K562 (cell line): ENCODE results near the gene TOX3. TPM values are rescaled to one million over a fixed set of nuclear protein-coding genes. Genes with fewer than 3 reads are reported as not detected.

ENCODE experiments used
- ATAC-seq: fragments of 200-7000 bp; cut with Tn5 transposase; 3 replicates; pipeline ENCODE4 v1.9.1; 2020; ENCODE audit warnings: moderate library complexity
- BruUV-seq: library from RNA; stranded (reverse); fragments of 400-500 nt; replicated peaks from 2 replicates; lab custom pipeline; 2021; lab: Mats Ljungman, UMichigan
- CTCF ChIA-PET: fragments of 300-600 bp; formaldehyde crosslinking; extraction: SDS; loops from one replicate; lab custom pipeline; 2021; ENCODE audit warnings: low intra/inter-chr PET ratio; lab: Yijun Ruan, JAX
- POLR2A ChIA-PET: fragments of 300-600, 350-650 bp; sonication (Branson Sonifier 250); formaldehyde crosslinking; extraction: SDS; loops from one replicate; lab custom pipeline; 2021; ENCODE audit warnings: antibody characterized with exemption, inconsistent platforms; lab: Yijun Ruan, JAX
- DNase-seq, 4 experiments: peaks; one replicate each; pipeline versions ENCODE4 v3.0.0 to v3.0.0-alpha.2; 2011 to 2018; ENCODE audit warnings: low spot score in 3 of 4, mixed read lengths in 3 of 4; ENCODE audit errors: extremely low read depth in 1 of 4
- FAIRE-seq: peaks from 2 replicates; lab custom pipeline; 2011; peaks lifted over from hg19 to GRCh38; lab: Jason Lieb, UNC
- H2AFZ ChIP-seq: 2 replicates; pipeline ENCODE4 v1.6.0; 2011; ENCODE audit warnings: low read depth, low read length, control low read depth, inconsistent platforms
- H3K27ac ChIP-seq: fragments of 200-600 bp; 3 replicates; pipeline ENCODE4 v1.8.0; 2011; ENCODE audit warnings: low read depth, mild to moderate bottlenecking, control low read depth, inconsistent platforms, low read length, moderate library complexity, mixed read lengths; ENCODE audit errors: extremely low read depth
- H3K27me3 ChIP-seq, 2 experiments: fragments of 300-600 bp in 1 of 2; 2 replicates in 1 of 2; 3 replicates in 1 of 2; pipeline versions ENCODE4 v1.6.0 to v1.8.0; 2011; ENCODE audit warnings: inconsistent platforms in 2 of 2, low read length in 2 of 2, mild to moderate bottlenecking in 1 of 2, mixed read lengths in 1 of 2, moderate library complexity in 1 of 2; ENCODE audit not compliant: control insufficient read depth in 2 of 2, insufficient read depth in 2 of 2
- H3K36me3 ChIP-seq: fragments of 300-600 bp; 3 replicates; pipeline ENCODE4 v1.8.0; 2011; ENCODE audit warnings: mild to moderate bottlenecking, low read length, inconsistent platforms; ENCODE audit not compliant: control insufficient read depth, insufficient read depth
- H3K4me1 ChIP-seq, 2 experiments: fragments of 200-600 bp in 1 of 2; replicated peaks in 1 of 2; 2 replicates in 1 of 2; 3 replicates in 1 of 2; pipeline versions ENCODE4 v1.5.1 to v1.8.0; 2011; ENCODE audit warnings: inconsistent platforms in 2 of 2, low read length in 2 of 2, mild to moderate bottlenecking in 1 of 2, mixed read lengths in 1 of 2, moderate library complexity in 1 of 2; ENCODE audit not compliant: control insufficient read depth in 2 of 2, insufficient read depth in 2 of 2
- H3K4me2 ChIP-seq: 2 replicates; pipeline ENCODE4 v1.6.1; 2011; ENCODE audit warnings: low read length, control low read depth, inconsistent platforms, mixed read lengths; ENCODE audit not compliant: insufficient read depth
- H3K4me3 ChIP-seq: fragments of 200-600 bp; sonication (generic), shearing (Covaris generic); 2 replicates; pipeline ENCODE4 v1.5.1; 2016; ENCODE audit warnings: control low read depth, inconsistent platforms
- H3K79me2 ChIP-seq: fragments of 200-600 bp; 3 replicates; pipeline ENCODE4 v1.8.0; 2011; ENCODE audit warnings: low read length, inconsistent platforms; ENCODE audit not compliant: control insufficient read depth, insufficient read depth
- H3K9ac ChIP-seq, 2 experiments: 2 replicates each; pipeline versions ENCODE4 v1.6.0 to v1.6.1; 2011; ENCODE audit warnings: low read depth in 2 of 2, low read length in 2 of 2, control low read depth in 1 of 2, inconsistent platforms in 1 of 2, mild to moderate bottlenecking in 1 of 2, mixed read lengths in 1 of 2; ENCODE audit not compliant: insufficient read depth in 1 of 2
- H3K9me1 ChIP-seq: one replicate; pipeline ENCODE4 v1.6.0; 2011; ENCODE audit warnings: inconsistent platforms, mild to moderate bottlenecking, low read length, moderate library complexity; ENCODE audit not compliant: control insufficient read depth, insufficient read depth
- H3K9me3 ChIP-seq: replicated peaks from 2 replicates; pipeline ENCODE4 v1.5.1; 2011; ENCODE audit warnings: low read depth, low read length, inconsistent platforms; ENCODE audit not compliant: control insufficient read depth, insufficient read depth
- H4K20me1 ChIP-seq: replicated peaks from 2 replicates; pipeline ENCODE4 v1.6.1; 2011; ENCODE audit warnings: low read length, inconsistent platforms, mixed read lengths; ENCODE audit not compliant: control insufficient read depth, insufficient read depth
- BCL6 ChIP-seq: fragments of 250-450 bp; sonication (Bioruptor Pico); IDR thresholded peaks from 2 replicates; pipeline ENCODE4 v1.4.0; 2020
- BRD9 ChIP-seq: fragments of 450-650 bp; IDR thresholded peaks from 2 replicates; pipeline ENCODE4 v1.6.1; 2018; ENCODE audit warnings: low read depth; ENCODE audit not compliant: partially characterized antibody
- NCOA2 ChIP-seq, 2 experiments: fragments of 450-650 bp; IDR thresholded peaks; 2 replicates each; pipeline ENCODE4 v1.6.1; 2018; ENCODE audit warnings: mild to moderate bottlenecking in 2 of 2, moderate library complexity in 1 of 2; ENCODE audit not compliant: partially characterized antibody in 2 of 2
- NFIC ChIP-seq: fragments of 450-650 bp; IDR thresholded peaks from 2 replicates; pipeline ENCODE4 v1.6.1; 2017; ENCODE audit warnings: mild to moderate bottlenecking, inconsistent platforms
- NFIX ChIP-seq: fragments of 250-450 bp; sonication (Bioruptor Pico); IDR thresholded peaks from 2 replicates; pipeline ENCODE4 v1.4.0; 2020; ENCODE audit warnings: low read depth, mild to moderate bottlenecking, moderate library complexity
- PML ChIP-seq: IDR thresholded peaks from 2 replicates; pipeline ENCODE4 v1.6.1; 2012; ENCODE audit warnings: low read length, inconsistent platforms
- TAF9B ChIP-seq: fragments of 450-650 bp; IDR thresholded peaks from 2 replicates; pipeline ENCODE4 v1.6.1; 2018; ENCODE audit warnings: mild to moderate bottlenecking; ENCODE audit not compliant: partially characterized antibody
- ZNF79 ChIP-seq: fragments of 250-450 bp; sonication (Bioruptor Pico); IDR thresholded peaks from 2 replicates; pipeline ENCODE4 v1.4.0; 2020; ENCODE audit warnings: low read depth, mild to moderate bottlenecking, moderate library complexity
- WGBS: fragments of 100-300 bp; shearing (Covaris generic); methylation state at CpG from one replicate; pipeline ENCODE4 v1.1.6; 2016; ENCODE audit warnings: low coverage, mixed read lengths; ENCODE audit not compliant: insufficient coverage; ENCODE audit errors: missing lambda C conversion rate; 5-methylcytosine and 5-hydroxymethylcytosine counted together
- in situ Hi-C: fragments of 300-500 bp; cut with MboI; formaldehyde crosslinking; loops from 4 replicates; pipeline ENCODE4 v1.15.0; 2018; ENCODE audit warnings: inconsistent platforms, mixed read lengths
- intact Hi-C: fragments of 100-400 bp; cut with micrococcal nuclease; formaldehyde crosslinking; loops from 2 replicates; pipeline ENCODE4 v1.14.2; 2022
- polyA plus RNA-seq, 8 experiments: library from polyadenylated mRNA; depleted of rRNA in 4 of 8; stranded (reverse) in 5 of 8; unstranded in 3 of 8; fragments of >200 nt; fragmentation: Nextera tagmentation in 2 of 8; fragmentation: Illumina TruSeq in 1 of 8; extraction: Ambion mirVana in 2 of 8; extraction: Trizol in 1 of 8; gene quantifications; 2 replicates each; pipeline versions ENCODE4 v1.2.1 to v1.2.3, GENCODE V29; 2011 to 2014; ENCODE audit warnings: inconsistent platforms in 1 of 8, missing spikeins in 1 of 8
- total RNA-seq, 7 experiments: library from RNA; depleted of rRNA in 6 of 7; stranded (reverse); fragments of >200 nt in 6 of 7; fragmentation: Illumina TruSeq in 2 of 7; extraction: Trizol in 2 of 7; gene quantifications; 2 replicates each; pipeline versions ENCODE4 v1.2.1 to v1.2.3, GENCODE V29; 2011 to 2021; ENCODE audit warnings: low replicate concordance in 1 of 7
- TF ChIP-seq, protein P1 (sequence below), 2 experiments: IDR thresholded peaks in 1 of 2; conservative IDR thresholded peaks in 1 of 2; 2 replicates each; pipeline ENCODE4 v1.6.1; 2016; ENCODE audit warnings: low read depth in 2 of 2, mild to moderate bottlenecking in 1 of 2, missing compliant biosample characterization in 1 of 2, missing genetic modification characterization in 1 of 2, moderate library complexity in 1 of 2
- TF ChIP-seq, protein P2 (sequence below): sonication (generic); formaldehyde crosslinking; IDR thresholded peaks from 2 replicates; pipeline ENCODE4 v1.8.0; 2022; ENCODE audit warnings: missing genetic modification reagents, mild to moderate bottlenecking, borderline replicate concordance
- TF ChIP-seq, protein P3 (sequence below): fragments of 200-800 bp; sonication (Bioruptor generic); IDR thresholded peaks from 2 replicates; pipeline ENCODE4 v1.6.1; 2017; ENCODE audit warnings: missing genetic modification characterization, missing compliant biosample characterization
- TF ChIP-seq, protein P4 (sequence below): fragments of 200-800 bp; sonication (Bioruptor generic); IDR thresholded peaks from 2 replicates; pipeline ENCODE4 v1.6.1; 2016; ENCODE audit warnings: missing genetic modification characterization, missing compliant biosample characterization

Gene TOX3
- total and polyA plus RNA-seq, 9 of the 15 experiments (the other 6 are each of a cell fraction or from before 2014, with no cell fraction given) = not detected

DNA sequence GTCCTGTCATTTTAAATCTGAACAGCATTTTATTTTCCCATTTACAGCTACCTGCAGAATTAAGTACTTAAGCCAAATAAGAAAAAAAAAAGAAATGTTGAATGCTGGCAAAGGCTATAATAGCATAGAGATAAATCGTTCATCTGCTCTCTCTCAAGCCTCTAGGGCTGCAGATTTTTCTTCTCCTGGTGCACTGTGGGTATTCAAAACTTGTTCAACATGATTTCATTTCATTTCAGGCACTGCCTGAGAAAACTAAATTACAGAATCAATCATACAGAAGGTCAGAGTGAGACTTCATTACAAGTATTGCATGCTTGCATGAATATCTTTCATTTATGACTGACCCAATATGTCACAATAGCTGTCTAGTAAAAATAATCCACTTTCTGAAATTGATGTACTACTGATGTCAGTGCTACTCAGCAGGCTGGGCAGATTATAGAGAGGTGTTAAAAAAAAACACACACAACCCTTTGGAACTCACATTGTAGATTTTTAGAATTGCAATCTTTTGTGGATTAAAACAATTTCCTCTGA, 86.2 kb downstream of the TOX3 start:
- H3K4me3 ChIP-seq = no peak overlapping the region
- no peaks in the 10 kb centered on the region for H3K36me3 ChIP-seq
- H3K27ac ChIP-seq = no peak overlapping the region
- no peak overlapping the region for H2AFZ ChIP-seq
- no peaks in the 10 kb centered on the region for H3K9me1 ChIP-seq
- ATAC-seq (no peak), FAIRE-seq (no peak), DNase-seq (no peak)
- H3K27me3 ChIP-seq = no peaks in the 10 kb centered on the region
- no TSS peak for BruUV-seq
- H3K9me3 ChIP-seq = no peaks in the 10 kb centered on the region; the same call in 1 of the 2 replicates
- in situ Hi-C loops (no loop called here), intact Hi-C loops (no loop called here)
- no peaks in the 10 kb centered on the region for H3K4me1 ChIP-seq
- no peaks in the 10 kb centered on the region for H3K79me2 ChIP-seq
- WGBS = 0% methylated on average over 1 of the region's 1 CpG
- no peak overlapping the region for H3K4me2 ChIP-seq
- H3K9ac ChIP-seq = no peak overlapping the region
- CTCF ChIA-PET = interaction anchor here (0.6 kb wide), 1 partner anchor 1506 kb away, joined by 3 read pairs; no protein-coding TSS in a partner anchor
- POLR2A ChIA-PET = no interaction called here
- H4K20me1 ChIP-seq = no peaks in the 10 kb centered on the region
- no peak for TF ChIP-seq NFIC
- TF ChIP-seq, protein P1, sequence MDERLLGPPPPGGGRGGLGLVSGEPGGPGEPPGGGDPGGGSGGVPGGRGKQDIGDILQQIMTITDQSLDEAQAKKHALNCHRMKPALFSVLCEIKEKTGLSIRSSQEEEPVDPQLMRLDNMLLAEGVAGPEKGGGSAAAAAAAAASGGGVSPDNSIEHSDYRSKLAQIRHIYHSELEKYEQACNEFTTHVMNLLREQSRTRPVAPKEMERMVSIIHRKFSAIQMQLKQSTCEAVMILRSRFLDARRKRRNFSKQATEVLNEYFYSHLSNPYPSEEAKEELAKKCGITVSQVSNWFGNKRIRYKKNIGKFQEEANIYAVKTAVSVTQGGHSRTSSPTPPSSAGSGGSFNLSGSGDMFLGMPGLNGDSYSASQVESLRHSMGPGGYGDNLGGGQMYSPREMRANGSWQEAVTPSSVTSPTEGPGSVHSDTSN (CRISPR knock-in tag; IDR thresholded peaks at IDR 0.05; ENCODE audit: low read depth) = no peak
- TF ChIP-seq, protein P1 (tag; conservative IDR thresholded peaks at IDR 0.05; ENCODE audit: low read depth) = no peak
- TF ChIP-seq, protein P2, sequence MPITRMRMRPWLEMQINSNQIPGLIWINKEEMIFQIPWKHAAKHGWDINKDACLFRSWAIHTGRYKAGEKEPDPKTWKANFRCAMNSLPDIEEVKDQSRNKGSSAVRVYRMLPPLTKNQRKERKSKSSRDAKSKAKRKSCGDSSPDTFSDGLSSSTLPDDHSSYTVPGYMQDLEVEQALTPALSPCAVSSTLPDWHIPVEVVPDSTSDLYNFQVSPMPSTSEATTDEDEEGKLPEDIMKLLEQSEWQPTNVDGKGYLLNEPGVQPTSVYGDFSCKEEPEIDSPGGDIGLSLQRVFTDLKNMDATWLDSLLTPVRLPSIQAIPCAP (CRISPR knock-in tag) = no peak
- TF ChIP-seq PML = no peak
- no peak for TF ChIP-seq NCOA2 (IDR thresholded peaks at IDR 0.05; ENCODE audit: partially characterized antibody in 2 of 2)
- TF ChIP-seq TAF9B = no peak
- TF ChIP-seq BCL6 = no peak
- TF ChIP-seq NFIX (CRISPR knock-in tag) = no peak
- TF ChIP-seq BRD9 = no peak
- TF ChIP-seq, protein P3, sequence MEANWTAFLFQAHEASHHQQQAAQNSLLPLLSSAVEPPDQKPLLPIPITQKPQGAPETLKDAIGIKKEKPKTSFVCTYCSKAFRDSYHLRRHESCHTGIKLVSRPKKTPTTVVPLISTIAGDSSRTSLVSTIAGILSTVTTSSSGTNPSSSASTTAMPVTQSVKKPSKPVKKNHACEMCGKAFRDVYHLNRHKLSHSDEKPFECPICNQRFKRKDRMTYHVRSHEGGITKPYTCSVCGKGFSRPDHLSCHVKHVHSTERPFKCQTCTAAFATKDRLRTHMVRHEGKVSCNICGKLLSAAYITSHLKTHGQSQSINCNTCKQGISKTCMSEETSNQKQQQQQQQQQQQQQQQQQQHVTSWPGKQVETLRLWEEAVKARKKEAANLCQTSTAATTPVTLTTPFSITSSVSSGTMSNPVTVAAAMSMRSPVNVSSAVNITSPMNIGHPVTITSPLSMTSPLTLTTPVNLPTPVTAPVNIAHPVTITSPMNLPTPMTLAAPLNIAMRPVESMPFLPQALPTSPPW (CRISPR knock-in tag) = no peak
- TF ChIP-seq, protein P4, sequence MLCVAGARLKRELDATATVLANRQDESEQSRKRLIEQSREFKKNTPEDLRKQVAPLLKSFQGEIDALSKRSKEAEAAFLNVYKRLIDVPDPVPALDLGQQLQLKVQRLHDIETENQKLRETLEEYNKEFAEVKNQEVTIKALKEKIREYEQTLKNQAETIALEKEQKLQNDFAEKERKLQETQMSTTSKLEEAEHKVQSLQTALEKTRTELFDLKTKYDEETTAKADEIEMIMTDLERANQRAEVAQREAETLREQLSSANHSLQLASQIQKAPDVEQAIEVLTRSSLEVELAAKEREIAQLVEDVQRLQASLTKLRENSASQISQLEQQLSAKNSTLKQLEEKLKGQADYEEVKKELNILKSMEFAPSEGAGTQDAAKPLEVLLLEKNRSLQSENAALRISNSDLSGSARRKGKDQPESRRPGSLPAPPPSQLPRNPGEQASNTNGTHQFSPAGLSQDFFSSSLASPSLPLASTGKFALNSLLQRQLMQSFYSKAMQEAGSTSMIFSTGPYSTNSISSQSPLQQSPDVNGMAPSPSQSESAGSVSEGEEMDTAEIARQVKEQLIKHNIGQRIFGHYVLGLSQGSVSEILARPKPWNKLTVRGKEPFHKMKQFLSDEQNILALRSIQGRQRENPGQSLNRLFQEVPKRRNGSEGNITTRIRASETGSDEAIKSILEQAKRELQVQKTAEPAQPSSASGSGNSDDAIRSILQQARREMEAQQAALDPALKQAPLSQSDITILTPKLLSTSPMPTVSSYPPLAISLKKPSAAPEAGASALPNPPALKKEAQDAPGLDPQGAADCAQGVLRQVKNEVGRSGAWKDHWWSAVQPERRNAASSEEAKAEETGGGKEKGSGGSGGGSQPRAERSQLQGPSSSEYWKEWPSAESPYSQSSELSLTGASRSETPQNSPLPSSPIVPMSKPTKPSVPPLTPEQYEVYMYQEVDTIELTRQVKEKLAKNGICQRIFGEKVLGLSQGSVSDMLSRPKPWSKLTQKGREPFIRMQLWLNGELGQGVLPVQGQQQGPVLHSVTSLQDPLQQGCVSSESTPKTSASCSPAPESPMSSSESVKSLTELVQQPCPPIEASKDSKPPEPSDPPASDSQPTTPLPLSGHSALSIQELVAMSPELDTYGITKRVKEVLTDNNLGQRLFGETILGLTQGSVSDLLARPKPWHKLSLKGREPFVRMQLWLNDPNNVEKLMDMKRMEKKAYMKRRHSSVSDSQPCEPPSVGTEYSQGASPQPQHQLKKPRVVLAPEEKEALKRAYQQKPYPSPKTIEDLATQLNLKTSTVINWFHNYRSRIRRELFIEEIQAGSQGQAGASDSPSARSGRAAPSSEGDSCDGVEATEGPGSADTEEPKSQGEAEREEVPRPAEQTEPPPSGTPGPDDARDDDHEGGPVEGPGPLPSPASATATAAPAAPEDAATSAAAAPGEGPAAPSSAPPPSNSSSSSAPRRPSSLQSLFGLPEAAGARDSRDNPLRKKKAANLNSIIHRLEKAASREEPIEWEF (CRISPR knock-in tag) = no peak
- TF ChIP-seq ZNF79 (CRISPR knock-in tag) = no peak
